ENCODE data around the gene GIT2.

DNA sequence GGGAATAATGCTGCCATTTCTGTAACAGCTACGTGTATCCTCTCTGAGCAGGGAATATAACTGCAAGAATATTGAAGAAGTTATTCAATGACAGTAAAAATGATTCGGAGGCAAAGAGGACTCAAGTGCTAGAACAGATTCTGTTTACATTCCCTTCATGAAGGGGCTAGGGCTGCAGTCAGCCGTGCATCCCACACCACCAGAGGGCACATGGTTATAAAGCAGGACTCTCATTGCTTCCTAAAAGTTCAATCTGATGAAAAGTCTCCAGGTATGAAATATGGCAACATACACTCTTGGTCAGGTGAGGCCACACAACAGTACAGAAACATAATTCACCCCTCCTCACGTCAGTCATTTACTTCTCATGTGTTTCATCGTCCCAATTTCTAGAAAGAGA is 62.1 kb downstream of the GIT2 start:
- TF ChIP-seq, protein P1, sequence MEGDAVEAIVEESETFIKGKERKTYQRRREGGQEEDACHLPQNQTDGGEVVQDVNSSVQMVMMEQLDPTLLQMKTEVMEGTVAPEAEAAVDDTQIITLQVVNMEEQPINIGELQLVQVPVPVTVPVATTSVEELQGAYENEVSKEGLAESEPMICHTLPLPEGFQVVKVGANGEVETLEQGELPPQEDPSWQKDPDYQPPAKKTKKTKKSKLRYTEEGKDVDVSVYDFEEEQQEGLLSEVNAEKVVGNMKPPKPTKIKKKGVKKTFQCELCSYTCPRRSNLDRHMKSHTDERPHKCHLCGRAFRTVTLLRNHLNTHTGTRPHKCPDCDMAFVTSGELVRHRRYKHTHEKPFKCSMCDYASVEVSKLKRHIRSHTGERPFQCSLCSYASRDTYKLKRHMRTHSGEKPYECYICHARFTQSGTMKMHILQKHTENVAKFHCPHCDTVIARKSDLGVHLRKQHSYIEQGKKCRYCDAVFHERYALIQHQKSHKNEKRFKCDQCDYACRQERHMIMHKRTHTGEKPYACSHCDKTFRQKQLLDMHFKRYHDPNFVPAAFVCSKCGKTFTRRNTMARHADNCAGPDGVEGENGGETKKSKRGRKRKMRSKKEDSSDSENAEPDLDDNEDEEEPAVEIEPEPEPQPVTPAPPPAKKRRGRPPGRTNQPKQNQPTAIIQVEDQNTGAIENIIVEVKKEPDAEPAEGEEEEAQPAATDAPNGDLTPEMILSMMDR (IDR thresholded peaks at IDR 0.05), result no peak
- TF ChIP-seq SP1 (CRISPR knock-in tag; conservative IDR thresholded peaks at IDR 0.05) (no peak), TP53 (CRISPR knock-in tag; IDR thresholded peaks at IDR 0.05) (no peak), OVOL2 (CRISPR knock-in tag; IDR thresholded peaks at IDR 0.05; ENCODE audit: borderline replicate concordance) (no peak), TEAD4 (CRISPR knock-in tag; IDR thresholded peaks at IDR 0.05) (no peak), NFE2L1 (CRISPR knock-in tag; IDR thresholded peaks at IDR 0.05) (no peak)
- TF ChIP-seq, protein P2, sequence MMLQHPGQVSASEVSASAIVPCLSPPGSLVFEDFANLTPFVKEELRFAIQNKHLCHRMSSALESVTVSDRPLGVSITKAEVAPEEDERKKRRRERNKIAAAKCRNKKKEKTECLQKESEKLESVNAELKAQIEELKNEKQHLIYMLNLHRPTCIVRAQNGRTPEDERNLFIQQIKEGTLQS (CRISPR knock-in tag; conservative IDR thresholded peaks at IDR 0.05), result no peak
- TF ChIP-seq, protein P3, sequence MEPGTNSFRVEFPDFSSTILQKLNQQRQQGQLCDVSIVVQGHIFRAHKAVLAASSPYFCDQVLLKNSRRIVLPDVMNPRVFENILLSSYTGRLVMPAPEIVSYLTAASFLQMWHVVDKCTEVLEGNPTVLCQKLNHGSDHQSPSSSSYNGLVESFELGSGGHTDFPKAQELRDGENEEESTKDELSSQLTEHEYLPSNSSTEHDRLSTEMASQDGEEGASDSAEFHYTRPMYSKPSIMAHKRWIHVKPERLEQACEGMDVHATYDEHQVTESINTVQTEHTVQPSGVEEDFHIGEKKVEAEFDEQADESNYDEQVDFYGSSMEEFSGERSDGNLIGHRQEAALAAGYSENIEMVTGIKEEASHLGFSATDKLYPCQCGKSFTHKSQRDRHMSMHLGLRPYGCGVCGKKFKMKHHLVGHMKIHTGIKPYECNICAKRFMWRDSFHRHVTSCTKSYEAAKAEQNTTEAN (CRISPR knock-in tag; IDR thresholded peaks at IDR 0.05), result no peak
- TF ChIP-seq, protein P4, sequence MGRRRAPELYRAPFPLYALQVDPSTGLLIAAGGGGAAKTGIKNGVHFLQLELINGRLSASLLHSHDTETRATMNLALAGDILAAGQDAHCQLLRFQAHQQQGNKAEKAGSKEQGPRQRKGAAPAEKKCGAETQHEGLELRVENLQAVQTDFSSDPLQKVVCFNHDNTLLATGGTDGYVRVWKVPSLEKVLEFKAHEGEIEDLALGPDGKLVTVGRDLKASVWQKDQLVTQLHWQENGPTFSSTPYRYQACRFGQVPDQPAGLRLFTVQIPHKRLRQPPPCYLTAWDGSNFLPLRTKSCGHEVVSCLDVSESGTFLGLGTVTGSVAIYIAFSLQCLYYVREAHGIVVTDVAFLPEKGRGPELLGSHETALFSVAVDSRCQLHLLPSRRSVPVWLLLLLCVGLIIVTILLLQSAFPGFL (CRISPR knock-in tag; IDR thresholded peaks at IDR 0.05; ENCODE audit: borderline replicate concordance), result no peak
- TF ChIP-seq, protein P5, sequence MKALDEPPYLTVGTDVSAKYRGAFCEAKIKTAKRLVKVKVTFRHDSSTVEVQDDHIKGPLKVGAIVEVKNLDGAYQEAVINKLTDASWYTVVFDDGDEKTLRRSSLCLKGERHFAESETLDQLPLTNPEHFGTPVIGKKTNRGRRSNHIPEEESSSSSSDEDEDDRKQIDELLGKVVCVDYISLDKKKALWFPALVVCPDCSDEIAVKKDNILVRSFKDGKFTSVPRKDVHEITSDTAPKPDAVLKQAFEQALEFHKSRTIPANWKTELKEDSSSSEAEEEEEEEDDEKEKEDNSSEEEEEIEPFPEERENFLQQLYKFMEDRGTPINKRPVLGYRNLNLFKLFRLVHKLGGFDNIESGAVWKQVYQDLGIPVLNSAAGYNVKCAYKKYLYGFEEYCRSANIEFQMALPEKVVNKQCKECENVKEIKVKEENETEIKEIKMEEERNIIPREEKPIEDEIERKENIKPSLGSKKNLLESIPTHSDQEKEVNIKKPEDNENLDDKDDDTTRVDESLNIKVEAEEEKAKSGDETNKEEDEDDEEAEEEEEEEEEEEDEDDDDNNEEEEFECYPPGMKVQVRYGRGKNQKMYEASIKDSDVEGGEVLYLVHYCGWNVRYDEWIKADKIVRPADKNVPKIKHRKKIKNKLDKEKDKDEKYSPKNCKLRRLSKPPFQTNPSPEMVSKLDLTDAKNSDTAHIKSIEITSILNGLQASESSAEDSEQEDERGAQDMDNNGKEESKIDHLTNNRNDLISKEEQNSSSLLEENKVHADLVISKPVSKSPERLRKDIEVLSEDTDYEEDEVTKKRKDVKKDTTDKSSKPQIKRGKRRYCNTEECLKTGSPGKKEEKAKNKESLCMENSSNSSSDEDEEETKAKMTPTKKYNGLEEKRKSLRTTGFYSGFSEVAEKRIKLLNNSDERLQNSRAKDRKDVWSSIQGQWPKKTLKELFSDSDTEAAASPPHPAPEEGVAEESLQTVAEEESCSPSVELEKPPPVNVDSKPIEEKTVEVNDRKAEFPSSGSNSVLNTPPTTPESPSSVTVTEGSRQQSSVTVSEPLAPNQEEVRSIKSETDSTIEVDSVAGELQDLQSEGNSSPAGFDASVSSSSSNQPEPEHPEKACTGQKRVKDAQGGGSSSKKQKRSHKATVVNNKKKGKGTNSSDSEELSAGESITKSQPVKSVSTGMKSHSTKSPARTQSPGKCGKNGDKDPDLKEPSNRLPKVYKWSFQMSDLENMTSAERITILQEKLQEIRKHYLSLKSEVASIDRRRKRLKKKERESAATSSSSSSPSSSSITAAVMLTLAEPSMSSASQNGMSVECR (CRISPR knock-in tag; IDR thresholded peaks at IDR 0.05; ENCODE audit: borderline replicate concordance), result no peak
- TF ChIP-seq, protein P6, sequence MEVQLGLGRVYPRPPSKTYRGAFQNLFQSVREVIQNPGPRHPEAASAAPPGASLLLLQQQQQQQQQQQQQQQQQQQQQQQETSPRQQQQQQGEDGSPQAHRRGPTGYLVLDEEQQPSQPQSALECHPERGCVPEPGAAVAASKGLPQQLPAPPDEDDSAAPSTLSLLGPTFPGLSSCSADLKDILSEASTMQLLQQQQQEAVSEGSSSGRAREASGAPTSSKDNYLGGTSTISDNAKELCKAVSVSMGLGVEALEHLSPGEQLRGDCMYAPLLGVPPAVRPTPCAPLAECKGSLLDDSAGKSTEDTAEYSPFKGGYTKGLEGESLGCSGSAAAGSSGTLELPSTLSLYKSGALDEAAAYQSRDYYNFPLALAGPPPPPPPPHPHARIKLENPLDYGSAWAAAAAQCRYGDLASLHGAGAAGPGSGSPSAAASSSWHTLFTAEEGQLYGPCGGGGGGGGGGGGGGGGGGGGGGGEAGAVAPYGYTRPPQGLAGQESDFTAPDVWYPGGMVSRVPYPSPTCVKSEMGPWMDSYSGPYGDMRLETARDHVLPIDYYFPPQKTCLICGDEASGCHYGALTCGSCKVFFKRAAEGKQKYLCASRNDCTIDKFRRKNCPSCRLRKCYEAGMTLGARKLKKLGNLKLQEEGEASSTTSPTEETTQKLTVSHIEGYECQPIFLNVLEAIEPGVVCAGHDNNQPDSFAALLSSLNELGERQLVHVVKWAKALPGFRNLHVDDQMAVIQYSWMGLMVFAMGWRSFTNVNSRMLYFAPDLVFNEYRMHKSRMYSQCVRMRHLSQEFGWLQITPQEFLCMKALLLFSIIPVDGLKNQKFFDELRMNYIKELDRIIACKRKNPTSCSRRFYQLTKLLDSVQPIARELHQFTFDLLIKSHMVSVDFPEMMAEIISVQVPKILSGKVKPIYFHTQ (CRISPR knock-in tag; IDR thresholded peaks at IDR 0.05), result no peak
- TF ChIP-seq, protein P7, sequence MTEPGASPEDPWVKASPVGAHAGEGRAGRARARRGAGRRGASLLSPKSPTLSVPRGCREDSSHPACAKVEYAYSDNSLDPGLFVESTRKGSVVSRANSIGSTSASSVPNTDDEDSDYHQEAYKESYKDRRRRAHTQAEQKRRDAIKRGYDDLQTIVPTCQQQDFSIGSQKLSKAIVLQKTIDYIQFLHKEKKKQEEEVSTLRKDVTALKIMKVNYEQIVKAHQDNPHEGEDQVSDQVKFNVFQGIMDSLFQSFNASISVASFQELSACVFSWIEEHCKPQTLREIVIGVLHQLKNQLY (CRISPR knock-in tag; IDR thresholded peaks at IDR 0.05), result no peak
- TF ChIP-seq, protein P8, sequence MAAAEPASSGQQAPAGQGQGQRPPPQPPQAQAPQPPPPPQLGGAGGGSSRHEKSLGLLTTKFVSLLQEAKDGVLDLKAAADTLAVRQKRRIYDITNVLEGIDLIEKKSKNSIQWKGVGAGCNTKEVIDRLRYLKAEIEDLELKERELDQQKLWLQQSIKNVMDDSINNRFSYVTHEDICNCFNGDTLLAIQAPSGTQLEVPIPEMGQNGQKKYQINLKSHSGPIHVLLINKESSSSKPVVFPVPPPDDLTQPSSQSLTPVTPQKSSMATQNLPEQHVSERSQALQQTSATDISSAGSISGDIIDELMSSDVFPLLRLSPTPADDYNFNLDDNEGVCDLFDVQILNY (CRISPR knock-in tag; IDR thresholded peaks at IDR 0.05), result no peak

Data from WTC11 (cell line).